Measurements from ENCODE around the gene CD47.

CD47 gene

DNA sequence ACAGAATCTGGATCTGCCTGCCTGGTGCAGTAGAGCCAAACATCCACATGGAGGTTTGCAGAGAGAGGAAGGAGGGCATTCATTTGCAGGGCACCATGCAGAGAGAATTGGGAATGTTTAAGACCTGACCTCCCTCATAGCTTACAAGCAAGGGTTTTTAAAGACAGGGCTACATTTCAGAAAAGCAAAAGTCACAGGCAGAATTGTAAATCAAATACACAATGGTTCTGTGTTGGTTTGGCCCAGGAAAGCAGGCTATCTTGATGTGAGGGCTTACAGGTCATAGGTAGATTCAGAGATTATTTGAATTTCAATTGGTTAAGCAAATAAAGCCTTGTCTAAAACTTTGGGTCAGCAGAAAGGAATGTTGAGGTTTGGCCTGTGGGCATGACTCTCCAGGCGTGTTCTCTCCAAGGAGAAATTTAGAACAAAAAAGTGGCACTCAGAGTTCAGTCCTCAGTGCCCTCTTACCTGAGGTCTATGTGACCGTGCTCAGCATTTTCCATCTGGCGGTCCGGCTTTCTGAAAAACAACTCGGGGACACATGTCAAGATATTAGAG is 91.5 kb downstream of the CD47 start:
- no peak overlapping the region for H3K9ac ChIP-seq
- H4K20me1 ChIP-seq, result no peaks in the 10 kb centered on the region
- no peak overlapping the region for H3K27ac ChIP-seq
- no peaks in the 10 kb centered on the region for H3K9me3 ChIP-seq
- H3K4me1 ChIP-seq, result peaks cover 5% of the 10 kb centered on the region
- H3K27me3 ChIP-seq, result no peaks in the 10 kb centered on the region
- no peak overlapping the region for H3K4me3 ChIP-seq
- no peak for TF ChIP-seq Cebpa-rat (IDR thresholded peaks at IDR 0.05)
- H3K4me2 ChIP-seq, result no peak overlapping the region
- H3K36me3 ChIP-seq, result no peaks in the 10 kb centered on the region

GRCh38 chr3:107997671-107998070 is 93.2 kb downstream of the CD47 start:
- H4K20me1 ChIP-seq, result no peaks in the 10 kb centered on the region
- no peak overlapping the region for H3K9ac ChIP-seq
- H3K27me3 ChIP-seq, result no peaks in the 10 kb centered on the region
- peaks cover 11% of the 10 kb centered on the region for H3K4me1 ChIP-seq
- no peaks in the 10 kb centered on the region for H3K9me3 ChIP-seq
- H3K36me3 ChIP-seq, result no peaks in the 10 kb centered on the region
- no peak overlapping the region for H3K4me3 ChIP-seq
- TF ChIP-seq Cebpa-rat (IDR thresholded peaks at IDR 0.05), result no peak
- H3K27ac ChIP-seq, result no peak overlapping the region
- H3K4me2 ChIP-seq, result no peak overlapping the region

DNA sequence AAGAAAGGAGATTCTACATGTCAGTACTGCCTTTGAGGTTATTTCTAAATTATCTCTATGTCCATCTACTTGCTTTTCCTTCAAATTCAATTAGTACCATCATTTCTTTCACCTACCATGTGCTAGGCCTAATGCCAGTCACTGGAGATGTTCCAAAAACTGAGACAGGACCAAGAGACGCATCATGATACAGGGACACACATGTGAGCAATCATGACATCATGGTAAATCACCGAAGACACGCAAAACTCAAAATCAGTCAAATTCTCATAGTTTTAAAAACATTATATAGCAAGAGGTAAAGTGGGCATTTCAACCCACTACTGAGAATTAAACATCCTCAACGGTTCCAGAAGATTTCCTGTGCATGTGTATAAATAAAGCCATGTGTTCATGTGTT is 95.0 kb downstream of the CD47 start:
- H3K4me1 ChIP-seq, result peaks cover 11% of the 10 kb centered on the region
- no peaks in the 10 kb centered on the region for H3K27me3 ChIP-seq
- no peak overlapping the region for H3K4me2 ChIP-seq
- no peaks in the 10 kb centered on the region for H4K20me1 ChIP-seq
- no peak overlapping the region for H3K4me3 ChIP-seq
- H3K9ac ChIP-seq, result no peak overlapping the region
- H3K9me3 ChIP-seq, result no peaks in the 10 kb centered on the region
- H3K36me3 ChIP-seq, result no peaks in the 10 kb centered on the region
- H3K27ac ChIP-seq, result no peak overlapping the region
- TF ChIP-seq Cebpa-rat (IDR thresholded peaks at IDR 0.05), result no peak

DNA sequence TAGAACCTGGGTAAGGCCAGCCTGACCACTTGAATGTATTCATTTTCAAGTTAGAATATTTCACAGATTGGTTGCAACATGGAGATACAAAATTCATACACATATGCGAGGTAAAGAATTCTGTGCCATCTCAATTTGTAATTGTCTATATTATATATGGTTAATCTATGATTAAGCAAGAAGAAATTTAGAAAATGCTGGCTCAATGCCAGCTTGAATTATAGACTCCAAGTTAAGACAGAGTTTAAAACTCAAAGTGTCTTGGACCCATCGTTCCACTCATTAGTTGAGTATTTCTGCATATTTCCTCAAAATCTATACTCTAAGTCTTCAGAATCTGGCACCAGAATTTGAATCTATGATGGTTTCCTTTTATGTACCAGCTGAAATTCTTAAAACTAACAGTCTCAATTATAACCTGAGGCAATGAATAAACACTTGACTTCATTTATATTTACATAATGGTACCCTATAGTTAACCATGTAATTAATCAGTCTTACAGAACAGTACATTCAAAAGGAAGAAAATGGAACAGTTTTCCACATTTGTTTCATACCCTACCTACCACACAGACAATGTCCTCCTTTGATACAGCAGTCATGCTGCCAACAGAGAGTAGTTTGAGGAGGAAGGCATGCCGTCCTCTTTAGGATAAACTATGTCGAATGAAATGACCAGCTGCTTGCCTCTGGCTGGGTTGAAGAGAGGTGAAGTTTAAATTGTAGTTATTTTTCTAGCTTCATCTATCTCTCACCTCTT is 95.7 kb downstream of the CD47 start:
- H3K36me3 ChIP-seq, result no peaks in the 10 kb centered on the region
- no peak overlapping the region for H3K4me3 ChIP-seq
- TF ChIP-seq Cebpa-rat (IDR thresholded peaks at IDR 0.05), result no peak
- H3K4me2 ChIP-seq, result no peak overlapping the region
- H3K9ac ChIP-seq, result no peak overlapping the region
- no peak overlapping the region for H3K27ac ChIP-seq
- H4K20me1 ChIP-seq, result no peaks in the 10 kb centered on the region
- no peaks in the 10 kb centered on the region for H3K9me3 ChIP-seq
- peaks cover 11% of the 10 kb centered on the region for H3K4me1 ChIP-seq
- H3K27me3 ChIP-seq, result no peaks in the 10 kb centered on the region

DNA sequence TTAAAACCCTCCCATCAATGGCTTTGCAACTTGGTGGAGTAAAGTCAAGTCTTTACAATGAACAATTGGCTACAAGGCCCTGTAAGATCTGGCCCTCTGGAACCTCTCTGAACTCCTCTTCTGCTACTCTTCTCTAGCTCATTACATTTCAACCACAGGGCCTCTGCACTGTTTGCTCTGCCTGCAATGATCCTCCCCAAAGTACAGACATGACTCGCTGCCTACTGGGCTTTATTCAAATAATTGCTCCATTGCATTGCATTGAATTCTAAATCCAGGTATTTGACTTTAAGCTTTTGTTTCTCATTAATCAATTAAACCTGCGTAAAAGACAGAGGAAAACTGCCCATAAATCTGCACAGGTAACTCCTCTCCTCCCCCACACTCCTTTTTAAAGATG is 96.7 kb downstream of the CD47 start:
- Histone ChIP-seq H4K20me1 (no peaks in the 10 kb centered on the region), H3K4me3 (no peak overlapping the region), H3K9me3 (no peaks in the 10 kb centered on the region), H3K27ac (no peak overlapping the region), H3K4me2 (no peak overlapping the region), H3K9ac (no peak overlapping the region), H3K27me3 (no peaks in the 10 kb centered on the region), H3K36me3 (no peaks in the 10 kb centered on the region), H3K4me1 (peaks cover 11% of the 10 kb centered on the region)
- TF ChIP-seq Cebpa-rat (IDR thresholded peaks at IDR 0.05), result no peak

DNA sequence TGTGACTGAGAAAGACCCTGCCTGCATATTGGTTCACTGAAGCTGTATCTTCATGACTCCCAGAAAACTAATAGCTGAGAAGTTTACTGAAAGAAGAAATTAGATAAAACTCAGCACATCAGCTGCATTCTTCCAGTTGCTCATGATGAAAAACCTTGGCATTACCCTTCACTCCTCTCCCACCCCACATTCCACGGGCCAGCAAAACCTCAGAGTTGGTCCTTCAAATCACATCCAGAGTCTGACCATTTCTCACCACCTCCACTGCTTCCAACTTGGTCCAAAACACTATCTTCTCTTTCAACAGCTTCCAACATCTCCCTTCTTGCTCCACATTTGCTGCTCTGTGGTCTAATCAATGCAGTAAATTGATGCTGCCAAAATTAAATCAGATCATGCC is 97.1 kb downstream of the CD47 start:
- Histone ChIP-seq H4K20me1 (no peaks in the 10 kb centered on the region), H3K36me3 (no peaks in the 10 kb centered on the region), H3K4me1 (peaks cover 11% of the 10 kb centered on the region), H3K27me3 (no peaks in the 10 kb centered on the region), H3K27ac (no peak overlapping the region), H3K9ac (no peak overlapping the region), H3K9me3 (no peaks in the 10 kb centered on the region), H3K4me3 (no peak overlapping the region), H3K4me2 (peak overlapping the region; percentile 36)
- no peak for TF ChIP-seq Cebpa-rat (IDR thresholded peaks at IDR 0.05)
